Heart left ventricle (tissue), 16 donors: ENCODE results near the gene GABBR1. TPM values are rescaled to one million over a fixed set of nuclear protein-coding genes. Genes with fewer than 3 reads are reported as not detected.

Source experiments
- ATAC-seq, 4 donors: fragments of 200-7000 bp; cut with Tn5 transposase; one replicate each; pipeline ENCODE4 v1.9.1; 2020 to 2022; ENCODE audit warnings: moderate library complexity in 4 of 4, mild to moderate bottlenecking in 3 of 4, moderate number of reproducible peaks in 1 of 4
- DNase-seq, 5 donors: peaks; one replicate each; pipeline ENCODE4 v3.0.0-alpha.2; 2020
- H3K27ac ChIP-seq, 12 donors: fragments of 200-600 bp; sonication (generic) in 4 of 12; one replicate each; pipeline versions ENCODE4 v1.5.0 to v1.8.0; 2016 to 2022; ENCODE audit warnings: mild to moderate bottlenecking in 2 of 12
- H3K27me3 ChIP-seq, 9 donors: fragments of 200-600 bp; sonication (generic) in 2 of 9; one replicate each; pipeline versions ENCODE4 v1.5.1 to v1.8.0; 2016 to 2022; ENCODE audit warnings: mild to moderate bottlenecking in 3 of 9
- H3K36me3 ChIP-seq, 9 donors: fragments of 200-600 bp; sonication (generic) in 2 of 9; one replicate each; pipeline versions ENCODE4 v1.5.0 to v1.8.0; 2018 to 2022; ENCODE audit warnings: mild to moderate bottlenecking in 2 of 9
- H3K4me1 ChIP-seq, 12 donors: fragments of 200-600 bp; sonication (generic) in 4 of 12; one replicate each; pipeline versions ENCODE4 v1.5.0 to v1.8.0; 2016 to 2022; ENCODE audit warnings: mild to moderate bottlenecking in 3 of 12
- H3K4me3 ChIP-seq, 12 donors: fragments of 200-600 bp; sonication (generic) in 4 of 12; one replicate each; pipeline versions ENCODE4 v1.5.0 to v1.8.0; 2017 to 2022; ENCODE audit warnings: mild to moderate bottlenecking in 9 of 12, moderate library complexity in 4 of 12
- H3K9me3 ChIP-seq, 12 donors: fragments of 200-600 bp; sonication (generic) in 4 of 12; one replicate each; pipeline versions ENCODE4 v1.5.0 to v1.8.0; 2016 to 2022; ENCODE audit warnings: mild to moderate bottlenecking in 1 of 12
- POLR2A ChIP-seq, 2 donors: fragments of 450-650 bp; IDR thresholded peaks; one replicate each; pipeline ENCODE4 v1.6.1; 2017; ENCODE audit warnings: antibody characterized with exemption in 2 of 2, mild to moderate bottlenecking in 2 of 2, moderate library complexity in 2 of 2
- WGBS, 4 donors: extraction: QIAGEN DNeasy Blood & Tissue Kit in 2 of 4; methylation state at CpG; one replicate each; pipeline versions ENCODE4 v1.1.5 to v1.1.7; 2013 to 2018; 5-methylcytosine and 5-hydroxymethylcytosine counted together
- intact Hi-C, 10 donors: fragments of 100-400 bp; cut with DNase I; formaldehyde crosslinking; loops; one replicate each; pipeline versions ENCODE4 v1.11.1 to v1.14.2; 2022
- polyA plus RNA-seq, 2 donors: library from polyadenylated mRNA; stranded (reverse); fragments of 200-250 nt; gene quantifications; one replicate each; pipeline ENCODE4 v1.2.3, GENCODE V29; 2013
- total RNA-seq, 9 donors: library from RNA; depleted of rRNA in 2 of 9; stranded (reverse); fragments of >200 nt in 2 of 9; fragmentation: NEBNext Ultra II Directional in 3 of 9; extraction: Animal tissue kit (Norgen Biotek cat#: 25700) in 3 of 9; gene quantifications; one replicate each; pipeline versions ENCODE4 v1.1.0 to v1.2.4, GENCODE V29; 2016 to 2023
- TF ChIP-seq, protein P1 (sequence below), 12 donors: fragments of 200-600 bp; sonication (generic) in 4 of 12; IDR thresholded peaks; one replicate each; pipeline versions ENCODE4 v1.5.0 to v1.8.0; 2018 to 2022; ENCODE audit warnings: antibody characterized with exemption in 12 of 12, mild to moderate bottlenecking in 5 of 12
- donor health status: ischemic (EF 13 %, LVEDD 7.1; RV severe dilation, severe dysfunction).
- donor health status: healthy with polysubstance abuse.
- donor health status: DM: no; HTN: yes; CAD: no.
- donor health status: DM: no; HTN: no; CAD: no.
- donor health status: ischemic (EF 25% LVEDD 6.9; RV normal size, moderate dysfunction).
- donor health status: ischemic (EF 25% LVEDD 5.7; RV mildly dilated, moderate dysfunction).
- donor health status: healthy.
- donor health status: DM: yes; HTN: yes; CAD: no.
- donor health status: ischemic (EF 35%, LVEDD 5.7; RV mildly dilated, moderate dysfunction).
- donor health status: nonischemic (EF 11% LVEDD 7.7; RV severe dilation, severe dysfunction).
- donor health status: DM: yes; HTN: yes; CAD: no.
- donor health status: PGD.
- donor health status: ischemic (EF 29% LVEDD 5.4; RV normal size, mild dysfunction).
- donor health status: nonischemic (EF 23%, LVEDD 6.1; RV moderate dilation, normal function).

GABBR1 gene
- total and polyA plus RNA-seq, 11 donors = 11.6 to 30.8 (median 18.1) TPM

- intact Hi-C loops = no loop called here
- Histone ChIP-seq H3K9me3 (no peaks in the 10 kb centered on the region), H3K27me3 (no peaks in the 10 kb centered on the region), H3K27ac (no peak overlapping the region), H3K4me3 (no peak overlapping the region), H3K4me1 (peaks cover 0 to 16% (median 0%) of the 10 kb centered on the region in 12 donors), H3K36me3 (no peaks in the 10 kb centered on the region)
- ATAC-seq (no peak), DNase-seq (no peak)
- TF ChIP-seq, protein P1, sequence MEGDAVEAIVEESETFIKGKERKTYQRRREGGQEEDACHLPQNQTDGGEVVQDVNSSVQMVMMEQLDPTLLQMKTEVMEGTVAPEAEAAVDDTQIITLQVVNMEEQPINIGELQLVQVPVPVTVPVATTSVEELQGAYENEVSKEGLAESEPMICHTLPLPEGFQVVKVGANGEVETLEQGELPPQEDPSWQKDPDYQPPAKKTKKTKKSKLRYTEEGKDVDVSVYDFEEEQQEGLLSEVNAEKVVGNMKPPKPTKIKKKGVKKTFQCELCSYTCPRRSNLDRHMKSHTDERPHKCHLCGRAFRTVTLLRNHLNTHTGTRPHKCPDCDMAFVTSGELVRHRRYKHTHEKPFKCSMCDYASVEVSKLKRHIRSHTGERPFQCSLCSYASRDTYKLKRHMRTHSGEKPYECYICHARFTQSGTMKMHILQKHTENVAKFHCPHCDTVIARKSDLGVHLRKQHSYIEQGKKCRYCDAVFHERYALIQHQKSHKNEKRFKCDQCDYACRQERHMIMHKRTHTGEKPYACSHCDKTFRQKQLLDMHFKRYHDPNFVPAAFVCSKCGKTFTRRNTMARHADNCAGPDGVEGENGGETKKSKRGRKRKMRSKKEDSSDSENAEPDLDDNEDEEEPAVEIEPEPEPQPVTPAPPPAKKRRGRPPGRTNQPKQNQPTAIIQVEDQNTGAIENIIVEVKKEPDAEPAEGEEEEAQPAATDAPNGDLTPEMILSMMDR (IDR thresholded peaks at IDR 0.05) = no peak
- no peak for TF ChIP-seq POLR2A (IDR thresholded peaks at IDR 0.05)
- 84 to 97% (median 93%) methylated on average over 9 of the region's 9 CpGs for WGBS, 4 donors
These were observed 4.3 kb upstream of the GABBR1 start for GRCh38 chr6:29637247-29637646.

DNA sequence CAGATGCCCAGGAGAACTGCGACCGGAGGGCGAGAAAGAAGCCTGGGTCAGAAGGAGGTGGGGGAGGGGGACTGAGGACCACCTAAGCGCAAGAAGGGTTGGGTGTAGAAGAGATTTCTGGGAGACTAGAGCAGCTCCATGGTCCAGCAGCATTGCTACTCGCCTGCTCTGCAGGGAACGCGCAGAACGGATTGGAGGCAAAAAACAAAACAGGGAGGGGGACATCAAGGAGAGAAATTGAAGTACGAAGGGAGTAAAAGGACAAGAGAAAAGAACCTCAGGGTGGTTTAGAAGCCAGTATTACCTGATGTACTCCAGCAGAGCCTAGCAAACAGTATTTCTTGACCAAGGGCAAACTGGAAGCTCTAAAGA, 537 bp upstream of the GABBR1 start:
- Histone ChIP-seq H3K27me3 (peaks cover 0 to 6% (median 0%) of the 10 kb centered on the region in 9 donors), H3K4me3 (peak overlapping the region; percentile 52 to 96 (median 72)), H3K27ac (peak overlapping the region in 10 of 12 donors; percentile 51 to 91 (median 75)), H3K9me3 (no peaks in the 10 kb centered on the region), H3K36me3 (no peaks in the 10 kb centered on the region), H3K4me1 (peaks cover 0 to 37% (median 22%) of the 10 kb centered on the region in 12 donors)
- peak; percentile 2 to 11 (median 4) for ATAC-seq
- intact Hi-C loops = no loop called here
- WGBS, 4 donors = 6 to 12% (median 7%) methylated on average over 9 of the region's 9 CpGs
- DNase-seq = no peak
- no peak for TF ChIP-seq POLR2A (IDR thresholded peaks at IDR 0.05)
- TF ChIP-seq, protein P1 (IDR thresholded peaks at IDR 0.05) = no peak

- Histone ChIP-seq H3K27me3 (peaks cover 0 to 6% (median 0%) of the 10 kb centered on the region in 9 donors), H3K36me3 (no peaks in the 10 kb centered on the region), H3K4me3 (peak overlapping the region; percentile 52 to 96 (median 72)), H3K4me1 (peaks cover 0 to 46% (median 29%) of the 10 kb centered on the region in 12 donors), H3K9me3 (no peaks in the 10 kb centered on the region), H3K27ac (peak overlapping the region in 11 of 12 donors; percentile 51 to 91 (median 74))
- intact Hi-C loops = no loop called here
- DNase-seq = peak; percentile 67 to 85 (median 71)
- peak; percentile 7 to 47 (median 29) for ATAC-seq
- TF ChIP-seq, protein P1 (IDR thresholded peaks at IDR 0.05) = no peak
- no peak for TF ChIP-seq POLR2A (IDR thresholded peaks at IDR 0.05)
- 4 to 9% (median 7%) methylated on average over 31 to 53 of the region's 53 CpGs for WGBS, 4 donors
These were observed 887 bp downstream of the GABBR1 start for GRCh38 chr6:29631860-29632731.

DNA sequence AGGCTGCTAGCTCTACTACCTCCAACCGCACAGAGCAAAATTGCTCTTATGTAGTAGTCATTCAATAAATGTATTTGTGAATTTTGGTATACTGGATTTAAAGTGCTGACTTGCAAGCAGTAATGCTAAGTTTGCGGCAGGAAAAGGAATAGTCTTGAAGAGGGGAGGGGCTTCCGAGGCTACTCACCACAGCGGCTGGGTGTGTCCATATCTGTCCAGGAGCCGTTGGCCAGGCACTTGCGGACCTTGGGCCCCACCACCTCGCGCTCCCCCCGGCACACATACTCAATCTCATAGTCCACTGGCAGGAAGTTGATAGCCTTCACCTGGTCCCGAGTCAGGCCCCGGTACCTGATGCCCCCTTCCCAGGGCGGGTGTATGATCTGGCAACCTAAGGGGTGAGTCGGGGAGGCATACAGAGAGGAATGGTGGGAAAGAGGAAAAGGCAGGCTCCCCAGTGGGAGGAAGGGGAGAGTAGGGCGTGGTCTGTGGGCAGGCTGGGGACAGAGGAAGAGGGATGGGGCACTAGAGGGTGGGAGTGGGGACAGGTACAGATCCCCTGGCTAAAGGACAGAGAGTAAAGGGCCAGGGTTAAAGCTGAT, 1.7 kb downstream of the GABBR1 start:
- Histone ChIP-seq H3K27ac (no peak overlapping the region), H3K4me1 (peaks cover 0 to 46% (median 29%) of the 10 kb centered on the region in 12 donors), H3K9me3 (no peaks in the 10 kb centered on the region), H3K36me3 (no peaks in the 10 kb centered on the region), H3K27me3 (peaks cover 0 to 6% (median 0%) of the 10 kb centered on the region in 9 donors), H3K4me3 (peak overlapping the region in 6 of 12 donors; percentile 0 to 96 (median 77))
- no peak for TF ChIP-seq POLR2A (IDR thresholded peaks at IDR 0.05)
- TF ChIP-seq, protein P1 (IDR thresholded peaks at IDR 0.05) = no peak
- intact Hi-C loops = no loop called here
- ATAC-seq (no peak), DNase-seq (peak in 1 of 5 donors; percentile 26)
- WGBS, 4 donors = 60 to 65% (median 64%) methylated on average over 14 of the region's 14 CpGs
